PC-3 (cell line): ENCODE measurements around the gene C1orf21.

Experiments used
- EZH2 ChIP-seq: fragments of 300-600 bp; sonication (generic); IDR thresholded peaks from one replicate; pipeline ENCODE4 v1.6.1; 2017; ENCODE audit warnings: antibody characterized with exemption, mild to moderate bottlenecking, low read length; ENCODE audit not compliant: unreplicated experiment
- EZH2phosphoT487 ChIP-seq: fragments of 300-600 bp; sonication (generic); IDR thresholded peaks from 2 replicates; pipeline ENCODE4 v1.6.1; 2018; ENCODE audit warnings: mild to moderate bottlenecking, antibody characterized with exemption, low read length, borderline replicate concordance
- TF ChIP-seq, protein P1 (sequence below): fragments of 300-600 bp; sonication (generic); conservative IDR thresholded peaks from 2 replicates; pipeline ENCODE4 v1.5.1; 2017; ENCODE audit warnings: antibody characterized with exemption, low read depth, mild to moderate bottlenecking, low read length

DNA sequence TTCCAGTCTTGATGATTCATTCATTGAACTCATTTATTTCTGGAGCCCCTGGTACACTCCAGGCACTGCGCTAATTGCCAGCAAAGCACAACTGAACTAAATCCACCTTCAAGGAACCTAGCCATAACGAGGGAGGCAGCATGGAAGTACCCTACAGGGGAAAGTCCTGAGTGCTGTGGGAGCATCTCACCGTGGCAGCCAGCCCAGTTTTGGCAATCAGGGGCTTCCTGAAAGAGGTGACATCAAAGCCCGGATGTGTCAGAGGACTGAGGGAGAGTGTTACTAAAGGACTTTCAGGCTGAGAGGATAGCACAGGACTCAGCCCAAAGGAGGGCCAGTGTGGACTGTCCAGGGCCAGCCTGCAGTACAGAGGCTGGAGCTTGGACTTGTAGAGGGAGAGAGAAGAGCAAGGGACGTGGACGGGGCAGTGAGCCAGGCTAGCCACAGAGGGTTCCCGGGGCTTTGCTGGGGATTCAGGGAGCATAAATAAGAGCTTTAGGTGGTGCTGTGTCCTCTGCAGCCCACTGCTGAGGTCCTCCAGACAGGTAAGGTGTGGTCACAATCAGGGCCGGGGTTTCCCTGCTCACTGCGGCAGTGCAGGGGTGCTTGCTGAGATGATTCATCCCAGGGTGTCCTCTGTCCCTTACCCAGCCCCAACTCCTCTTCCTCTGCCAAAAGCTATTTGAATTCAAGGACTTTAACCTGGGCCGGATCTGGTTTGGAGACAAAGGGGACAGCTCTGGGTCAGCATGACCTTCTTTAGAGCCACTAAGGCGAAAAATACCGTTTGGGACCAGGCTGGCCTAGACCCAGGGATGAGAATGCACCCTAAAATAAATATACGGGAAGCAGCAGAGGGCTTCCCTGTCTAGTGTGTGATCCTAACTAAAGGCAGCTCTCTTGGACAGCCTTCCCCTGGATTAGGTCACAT is 239.5 kb downstream of the C1orf21 start:
- TF ChIP-seq, protein P1, sequence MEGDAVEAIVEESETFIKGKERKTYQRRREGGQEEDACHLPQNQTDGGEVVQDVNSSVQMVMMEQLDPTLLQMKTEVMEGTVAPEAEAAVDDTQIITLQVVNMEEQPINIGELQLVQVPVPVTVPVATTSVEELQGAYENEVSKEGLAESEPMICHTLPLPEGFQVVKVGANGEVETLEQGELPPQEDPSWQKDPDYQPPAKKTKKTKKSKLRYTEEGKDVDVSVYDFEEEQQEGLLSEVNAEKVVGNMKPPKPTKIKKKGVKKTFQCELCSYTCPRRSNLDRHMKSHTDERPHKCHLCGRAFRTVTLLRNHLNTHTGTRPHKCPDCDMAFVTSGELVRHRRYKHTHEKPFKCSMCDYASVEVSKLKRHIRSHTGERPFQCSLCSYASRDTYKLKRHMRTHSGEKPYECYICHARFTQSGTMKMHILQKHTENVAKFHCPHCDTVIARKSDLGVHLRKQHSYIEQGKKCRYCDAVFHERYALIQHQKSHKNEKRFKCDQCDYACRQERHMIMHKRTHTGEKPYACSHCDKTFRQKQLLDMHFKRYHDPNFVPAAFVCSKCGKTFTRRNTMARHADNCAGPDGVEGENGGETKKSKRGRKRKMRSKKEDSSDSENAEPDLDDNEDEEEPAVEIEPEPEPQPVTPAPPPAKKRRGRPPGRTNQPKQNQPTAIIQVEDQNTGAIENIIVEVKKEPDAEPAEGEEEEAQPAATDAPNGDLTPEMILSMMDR, result no peak
- TF ChIP-seq EZH2 (no peak), EZH2phosphoT487 (no peak)
